HepG2 (cell line): ENCODE results near the gene PIGZ. TPM values are rescaled to one million over a fixed set of nuclear protein-coding genes. Genes with fewer than 3 reads are reported as not detected.

Experiments
- ADNP ChIP-seq: sonication (generic); formaldehyde crosslinking; IDR thresholded peaks from 2 replicates; pipeline ENCODE4 v1.4.0; 2020; ENCODE audit warnings: missing genetic modification reagents
- CHD2 ChIP-seq: IDR thresholded peaks from 2 replicates; pipeline ENCODE4 v1.6.1; 2011; ENCODE audit warnings: low read depth, low read length, improper control_type of control experiment
- DNMT1 ChIP-seq: sonication (generic); formaldehyde crosslinking; IDR thresholded peaks from 2 replicates; pipeline ENCODE4 v1.5.1; 2020; ENCODE audit warnings: mild to moderate bottlenecking, missing genetic modification reagents
- DR1 ChIP-seq: sonication (generic); formaldehyde crosslinking; IDR thresholded peaks from 2 replicates; pipeline ENCODE4 v1.8.0; 2021; ENCODE audit warnings: mild to moderate bottlenecking, missing genetic modification reagents, inconsistent platforms
- HNRNPK ChIP-seq: fragments of 200-400 bp; formaldehyde crosslinking; IDR thresholded peaks from 2 replicates; pipeline ENCODE4 v1.6.1; 2018; ENCODE audit warnings: low read length, low read depth, moderate library complexity, mild to moderate bottlenecking; ENCODE audit not compliant: poor library complexity, severe bottlenecking
- IRX3 ChIP-seq: sonication (generic); formaldehyde crosslinking; IDR thresholded peaks from 2 replicates; pipeline ENCODE4 v1.8.1; 2023; ENCODE audit warnings: mild to moderate bottlenecking, low read depth, missing genetic modification reagents, borderline replicate concordance
- KLF15 ChIP-seq: sonication (generic); formaldehyde crosslinking; IDR thresholded peaks from 2 replicates; pipeline ENCODE4 v1.8.1; 2023; ENCODE audit warnings: borderline replicate concordance, mild to moderate bottlenecking, inconsistent platforms, missing genetic modification reagents, mixed read lengths
- KLF9 ChIP-seq: IDR thresholded peaks from 2 replicates; pipeline ENCODE4 v1.6.1; 2016; ENCODE audit warnings: low read depth
- MEIS2 ChIP-seq: sonication (generic); formaldehyde crosslinking; IDR thresholded peaks from 2 replicates; pipeline ENCODE4 v1.9.0; 2021; ENCODE audit warnings: mild to moderate bottlenecking, missing genetic modification reagents
- MTA3 ChIP-seq: sonication (generic); formaldehyde crosslinking; IDR thresholded peaks from 2 replicates; pipeline ENCODE4 v1.4.0; 2020; ENCODE audit warnings: missing genetic modification reagents
- NR2F1 ChIP-seq, 2 experiments: fragments of 450-650 bp in 1 of 2; formaldehyde crosslinking in 1 of 2; IDR thresholded peaks; 2 replicates each; pipeline versions ENCODE4 v1.5.0 to v1.6.1; 2016 to 2020; ENCODE audit warnings: mild to moderate bottlenecking in 1 of 2, missing compliant biosample characterization in 1 of 2, missing genetic modification reagents in 1 of 2, moderate library complexity in 1 of 2
- PHF21A ChIP-seq: sonication (generic); formaldehyde crosslinking; IDR thresholded peaks from 2 replicates; pipeline ENCODE4 v1.5.0; 2020; ENCODE audit warnings: mild to moderate bottlenecking, missing genetic modification reagents
- POLR2AphosphoS2 ChIP-seq: IDR thresholded peaks from 2 replicates; pipeline ENCODE4 v1.6.1; 2011; ENCODE audit warnings: low read depth, low read length, improper control_type of control experiment
- RBAK ChIP-seq: sonication (generic); formaldehyde crosslinking; IDR thresholded peaks from 2 replicates; pipeline ENCODE4 v1.5.1; 2020; ENCODE audit warnings: mild to moderate bottlenecking, missing genetic modification reagents
- RBM22 ChIP-seq: fragments of 200-400 bp; formaldehyde crosslinking; optimal IDR thresholded peaks from 2 replicates; pipeline ENCODE3; 2017; ENCODE audit warnings: mild to moderate bottlenecking, low read length, moderate library complexity
- RFXANK ChIP-seq: IDR thresholded peaks from 2 replicates; pipeline ENCODE4 v1.6.1; 2016
- TCF7L2 ChIP-seq: IDR thresholded peaks from 2 replicates; pipeline ENCODE4 v1.6.1; 2011; ENCODE audit warnings: mild to moderate bottlenecking, low read depth, low read length, moderate library complexity
- ZBTB8A ChIP-seq: sonication (generic); formaldehyde crosslinking; IDR thresholded peaks from 2 replicates; pipeline ENCODE4 v1.4.0; 2020; ENCODE audit warnings: mild to moderate bottlenecking, low read depth, missing genetic modification reagents, borderline replicate concordance
- ZNF143 ChIP-seq: sonication (generic); formaldehyde crosslinking; IDR thresholded peaks from 2 replicates; pipeline ENCODE4 v1.4.0; 2020; ENCODE audit warnings: missing genetic modification reagents
- ZNF292 ChIP-seq: sonication (generic); formaldehyde crosslinking; IDR thresholded peaks from 2 replicates; pipeline ENCODE4 v1.8.1; 2022; ENCODE audit warnings: mild to moderate bottlenecking, low read depth, missing genetic modification reagents, borderline replicate concordance
- ZNF550 ChIP-seq: sonication (generic); formaldehyde crosslinking; IDR thresholded peaks from 2 replicates; pipeline ENCODE4 v1.4.0; 2020; ENCODE audit warnings: mild to moderate bottlenecking, missing genetic modification reagents, borderline replicate concordance
- ZNF652 ChIP-seq: IDR thresholded peaks from 2 replicates; pipeline ENCODE4 v1.6.1; 2016; ENCODE audit warnings: low read depth, borderline replicate concordance
- polyA plus RNA-seq, 8 experiments: library from polyadenylated mRNA; depleted of rRNA in 3 of 8; stranded (reverse) in 7 of 8; unstranded in 1 of 8; fragments of >200 nt; fragmentation: Illumina TruSeq in 4 of 8; extraction: Trizol in 4 of 8; gene quantifications; 2 replicates each; pipeline versions ENCODE4 v1.2.1 to v1.2.3, GENCODE V29; 2011 to 2016; ENCODE audit warnings: low read depth in 4 of 8, missing spikeins in 1 of 8, mixed read lengths in 1 of 8; ENCODE audit not compliant: insufficient read depth in 1 of 8
- total RNA-seq, 5 experiments: library from RNA; depleted of rRNA; stranded (reverse); fragments of >200 nt; fragmentation: Illumina TruSeq; extraction: Trizol; gene quantifications; 2 replicates each; pipeline ENCODE4 v1.2.3, GENCODE V29; 2016; ENCODE audit warnings: low read depth in 1 of 5
- TF ChIP-seq, protein P1 (sequence below): sonication (generic); formaldehyde crosslinking; IDR thresholded peaks from 2 replicates; pipeline ENCODE4 v1.8.0; 2022; ENCODE audit warnings: mild to moderate bottlenecking, missing genetic modification reagents, borderline replicate concordance
- TF ChIP-seq, protein P2 (sequence below): sonication (generic); formaldehyde crosslinking; IDR thresholded peaks from 2 replicates; pipeline ENCODE4 v1.4.0; 2020; ENCODE audit warnings: missing genetic modification reagents, mild to moderate bottlenecking, borderline replicate concordance
- TF ChIP-seq, protein P3 (sequence below): fragments of 450-650 bp; IDR thresholded peaks from 2 replicates; pipeline ENCODE4 v1.6.1; 2016
- TF ChIP-seq, protein P4 (sequence below): sonication (generic); formaldehyde crosslinking; IDR thresholded peaks from 2 replicates; pipeline ENCODE4 v1.5.1; 2020; ENCODE audit warnings: missing genetic modification reagents, mild to moderate bottlenecking, borderline replicate concordance

Gene PIGZ
- total and polyA plus RNA-seq, 2 of the 13 experiments (the other 11 are each of a cell fraction or from before 2014, with no cell fraction given): 4.7 to 60.5 TPM

DNA sequence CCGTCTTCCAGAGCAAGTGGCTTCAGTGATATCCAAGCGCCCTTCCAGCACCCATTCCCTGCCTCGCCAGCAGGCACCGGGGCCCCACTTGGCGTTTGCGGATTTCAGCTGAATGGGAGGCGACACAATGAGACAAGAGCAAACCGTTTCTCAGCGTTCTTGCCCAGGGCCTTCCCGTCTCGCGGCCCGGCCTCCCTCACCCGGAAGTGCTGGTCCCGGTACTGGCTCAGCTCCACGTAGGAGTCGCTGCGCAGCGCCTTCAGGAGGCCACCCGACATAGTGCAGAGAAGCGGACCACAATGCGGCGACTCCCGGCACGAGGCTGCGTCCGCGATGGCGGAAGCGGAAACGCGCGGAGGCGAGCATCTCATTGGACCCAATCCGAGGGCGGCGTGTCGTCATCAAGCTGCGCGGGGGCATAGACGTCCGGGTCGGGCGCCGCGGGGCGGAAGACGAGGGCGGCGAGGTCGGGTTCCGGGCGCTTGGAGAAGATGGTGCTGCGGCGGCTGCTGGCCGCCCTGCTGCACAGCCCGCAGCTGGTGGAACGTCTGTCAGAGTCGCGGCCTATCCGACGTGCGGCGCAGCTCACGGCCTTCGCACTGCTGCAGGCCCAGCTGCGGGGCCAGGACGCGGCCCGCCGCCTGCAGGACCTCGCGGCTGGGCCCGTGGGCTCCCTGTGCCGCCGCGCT, 26.3 kb downstream of the PIGZ start, which contains the start of gene NCBP2 (continued):
- TF ChIP-seq MTA3 (CRISPR knock-in tag): no peak
- TF ChIP-seq, protein P1, sequence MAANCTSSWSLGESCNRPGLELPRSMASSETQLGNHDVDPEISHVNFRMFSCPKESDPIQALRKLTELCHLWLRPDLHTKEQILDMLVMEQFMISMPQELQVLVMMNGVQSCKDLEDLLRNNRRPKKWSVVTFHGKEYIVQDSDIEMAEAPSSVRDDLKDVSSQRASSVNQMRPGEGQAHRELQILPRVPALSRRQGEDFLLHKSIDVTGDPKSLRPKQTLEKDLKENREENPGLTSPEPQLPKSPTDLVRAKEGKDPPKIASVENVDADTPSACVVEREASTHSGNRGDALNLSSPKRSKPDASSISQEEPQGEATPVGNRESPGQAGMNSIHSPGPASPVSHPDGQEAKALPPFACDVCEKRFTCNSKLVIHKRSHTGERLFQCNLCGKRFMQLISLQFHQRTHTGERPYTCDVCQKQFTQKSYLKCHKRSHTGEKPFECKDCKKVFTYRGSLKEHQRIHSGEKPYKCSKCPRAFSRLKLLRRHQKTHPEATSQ (CRISPR knock-in tag): peak; percentile 75
- TF ChIP-seq, protein P2, sequence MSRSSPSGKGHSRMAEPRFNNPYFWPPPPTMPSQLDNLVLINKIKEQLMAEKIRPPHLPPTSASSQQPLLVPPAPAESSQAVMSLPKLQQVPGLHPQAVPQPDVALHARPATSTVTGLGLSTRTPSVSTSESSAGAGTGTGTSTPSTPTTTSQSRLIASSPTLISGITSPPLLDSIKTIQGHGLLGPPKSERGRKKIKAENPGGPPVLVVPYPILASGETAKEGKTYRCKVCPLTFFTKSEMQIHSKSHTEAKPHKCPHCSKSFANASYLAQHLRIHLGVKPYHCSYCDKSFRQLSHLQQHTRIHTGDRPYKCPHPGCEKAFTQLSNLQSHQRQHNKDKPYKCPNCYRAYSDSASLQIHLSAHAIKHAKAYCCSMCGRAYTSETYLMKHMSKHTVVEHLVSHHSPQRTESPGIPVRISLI (CRISPR knock-in tag): no peak; the same call in 1 of the 2 replicates
- TF ChIP-seq RBAK (CRISPR knock-in tag): no peak
- TF ChIP-seq KLF15 (CRISPR knock-in tag): no peak; the same call in 1 of the 2 replicates
- TF ChIP-seq RFXANK: no peak; the same call in 1 of the 2 replicates
- TF ChIP-seq ZNF292 (CRISPR knock-in tag): no peak
- TF ChIP-seq HNRNPK: peak; percentile 25
- peak; percentile 85 for TF ChIP-seq RBM22
- TF ChIP-seq ZNF550: peak; percentile 65; the same call in 1 of the 2 replicates
- no peak for TF ChIP-seq MEIS2 (CRISPR knock-in tag)
- TF ChIP-seq DR1 (CRISPR knock-in tag): peak; percentile 90
- no peak for TF ChIP-seq KLF9 (CRISPR knock-in tag)
- TF ChIP-seq ADNP: no peak
- TF ChIP-seq ZNF143 (CRISPR knock-in tag): no peak; the same call in none of the 2 replicates
- no peak; the same call in 1 of the 2 replicates for TF ChIP-seq DNMT1 (CRISPR knock-in tag)
- TF ChIP-seq CHD2: peak; percentile 52; the same call in 1 of the 2 replicates
- TF ChIP-seq, protein P3, sequence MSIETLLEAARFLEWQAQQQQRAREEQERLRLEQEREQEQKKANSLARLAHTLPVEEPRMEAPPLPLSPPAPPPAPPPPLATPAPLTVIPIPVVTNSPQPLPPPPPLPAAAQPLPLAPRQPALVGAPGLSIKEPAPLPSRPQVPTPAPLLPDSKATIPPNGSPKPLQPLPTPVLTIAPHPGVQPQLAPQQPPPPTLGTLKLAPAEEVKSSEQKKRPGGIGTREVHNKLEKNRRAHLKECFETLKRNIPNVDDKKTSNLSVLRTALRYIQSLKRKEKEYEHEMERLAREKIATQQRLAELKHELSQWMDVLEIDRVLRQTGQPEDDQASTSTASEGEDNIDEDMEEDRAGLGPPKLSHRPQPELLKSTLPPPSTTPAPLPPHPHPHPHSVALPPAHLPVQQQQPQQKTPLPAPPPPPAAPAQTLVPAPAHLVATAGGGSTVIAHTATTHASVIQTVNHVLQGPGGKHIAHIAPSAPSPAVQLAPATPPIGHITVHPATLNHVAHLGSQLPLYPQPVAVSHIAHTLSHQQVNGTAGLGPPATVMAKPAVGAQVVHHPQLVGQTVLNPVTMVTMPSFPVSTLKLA: peak; percentile 87
- TF ChIP-seq TCF7L2: no peak
- TF ChIP-seq NR2F1 (CRISPR knock-in tag; IDR thresholded peaks at IDR 0.05): peak in 1 of 2 experiments; percentile 34; a peak in 1 of 4 replicates
- TF ChIP-seq POLR2AphosphoS2: peak; percentile 83; the same call in 1 of the 2 replicates
- TF ChIP-seq ZBTB8A (CRISPR knock-in tag): no peak; the same call in 1 of the 2 replicates
- TF ChIP-seq ZNF652 (CRISPR knock-in tag): peak; percentile 22; the same call in 1 of the 2 replicates
- peak; percentile 65 for TF ChIP-seq IRX3
- peak; percentile 55 for TF ChIP-seq PHF21A
- TF ChIP-seq, protein P4, sequence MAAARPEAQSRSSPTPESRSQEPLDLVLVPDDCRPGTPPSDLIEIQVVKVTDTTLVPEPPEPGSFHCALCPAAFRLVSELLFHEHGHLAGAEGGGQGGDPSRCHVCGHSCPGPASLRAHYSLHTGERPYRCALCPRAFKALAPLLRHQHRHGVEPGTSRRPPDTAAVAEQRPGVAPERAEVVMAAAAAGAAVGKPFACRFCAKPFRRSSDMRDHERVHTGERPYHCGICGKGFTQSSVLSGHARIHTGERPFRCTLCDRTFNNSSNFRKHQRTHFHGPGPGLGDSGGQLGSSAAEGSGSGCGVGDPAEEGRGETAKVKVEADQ (CRISPR knock-in tag): peak; percentile 88
